Measurements from ENCODE around the gene LHX4.

Gene LHX4

DNA sequence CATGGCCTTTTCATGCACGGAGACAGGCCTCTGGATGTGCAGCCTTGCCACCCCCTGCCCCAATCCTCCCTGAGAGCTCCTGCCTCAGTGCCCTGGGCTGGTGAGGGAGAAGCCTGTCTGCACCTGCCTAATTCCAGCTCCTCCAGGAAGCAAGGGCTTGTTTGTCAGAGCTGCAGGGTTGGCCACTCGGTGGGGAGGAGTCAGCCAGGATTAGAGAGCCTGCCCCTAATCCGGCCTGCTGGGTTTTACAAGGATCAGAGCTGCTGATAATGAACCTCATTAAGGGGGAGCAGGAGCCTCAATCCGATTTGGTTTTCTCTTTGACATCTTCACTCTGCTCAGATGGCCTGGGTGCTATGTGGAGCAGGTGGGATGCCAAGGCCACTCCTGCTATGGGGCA, 31.9 kb upstream of the LHX4 start:
- DNase-seq = no peak

DNA sequence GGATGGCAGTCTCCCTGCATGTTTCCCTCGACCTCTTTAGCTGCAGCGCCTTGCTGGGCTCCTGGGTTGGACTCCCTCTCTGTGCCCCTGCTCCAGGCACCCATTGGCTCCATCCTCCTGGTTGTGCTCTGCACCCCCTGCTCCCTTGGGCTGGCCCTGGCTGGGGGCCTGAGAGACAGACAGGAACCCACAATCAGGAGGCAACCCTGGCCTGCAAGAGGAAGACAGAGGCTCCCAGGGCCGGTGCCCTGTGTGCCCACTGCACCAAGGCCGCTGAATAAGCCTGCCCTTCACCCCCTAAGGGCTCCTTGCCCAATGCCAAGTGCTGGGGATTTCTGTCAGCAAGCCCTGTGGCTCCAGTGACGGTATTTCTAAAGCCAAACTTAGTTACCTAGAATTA, 31.5 kb upstream of the LHX4 start:
- no peak for DNase-seq

DNA sequence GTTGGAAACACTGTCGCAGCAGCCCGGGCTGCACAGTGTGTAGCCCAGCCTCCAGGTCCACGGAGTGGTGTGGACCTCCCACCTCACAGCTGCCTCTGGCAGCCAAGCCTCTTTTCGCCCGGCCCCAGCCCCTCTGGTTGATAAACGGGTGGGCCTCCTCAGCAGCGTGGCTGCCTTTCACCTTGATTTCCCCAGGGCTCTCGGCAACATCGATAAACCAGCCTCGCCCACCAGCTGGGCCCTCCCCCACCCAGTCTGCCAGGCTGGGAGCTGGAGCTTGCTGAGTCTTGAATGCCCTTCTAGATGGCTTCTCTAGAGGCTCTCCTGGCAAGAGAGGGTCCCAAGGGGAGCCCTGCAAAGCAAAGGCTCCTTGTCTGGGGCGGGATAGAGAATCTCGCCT, 31.0 kb upstream of the LHX4 start:
- DNase-seq = no peak

DNA sequence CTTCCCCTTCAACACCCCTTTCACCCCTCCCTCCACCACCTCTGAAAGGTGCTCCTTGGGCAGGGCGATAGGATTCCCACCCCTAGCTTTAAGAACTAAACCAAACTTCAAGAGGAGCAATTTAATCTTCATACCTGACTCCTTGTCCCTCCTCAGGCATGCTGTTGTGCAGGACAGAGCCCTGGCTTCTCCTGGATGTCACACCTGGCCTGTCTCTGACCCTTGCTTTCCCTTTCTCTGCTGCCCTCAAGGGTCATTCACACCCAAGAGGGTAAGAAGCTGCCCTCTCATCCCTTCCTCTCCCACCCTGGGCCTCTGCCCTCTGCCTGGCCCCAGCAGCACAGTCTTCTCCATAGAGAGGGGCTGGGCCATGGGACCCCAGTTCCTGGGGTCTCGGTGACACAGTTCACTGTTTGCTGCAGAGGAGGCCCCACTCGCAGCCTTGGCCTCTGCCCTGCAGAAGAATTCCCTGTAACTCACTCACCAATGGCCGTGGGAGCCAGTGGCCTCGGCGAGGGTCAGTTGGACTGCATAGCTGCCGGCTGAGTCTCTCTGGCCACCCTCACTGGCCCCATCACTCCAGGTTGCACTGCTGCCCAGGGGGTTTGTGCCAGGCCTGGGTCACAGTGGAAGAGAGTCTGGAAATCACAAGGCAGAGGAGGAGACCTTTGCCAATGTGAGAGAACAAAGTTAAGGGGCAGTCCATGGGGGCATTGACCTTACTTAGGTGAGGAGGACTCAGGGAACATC, 28.4 kb upstream of the LHX4 start:
- no peak for DNase-seq

DNA sequence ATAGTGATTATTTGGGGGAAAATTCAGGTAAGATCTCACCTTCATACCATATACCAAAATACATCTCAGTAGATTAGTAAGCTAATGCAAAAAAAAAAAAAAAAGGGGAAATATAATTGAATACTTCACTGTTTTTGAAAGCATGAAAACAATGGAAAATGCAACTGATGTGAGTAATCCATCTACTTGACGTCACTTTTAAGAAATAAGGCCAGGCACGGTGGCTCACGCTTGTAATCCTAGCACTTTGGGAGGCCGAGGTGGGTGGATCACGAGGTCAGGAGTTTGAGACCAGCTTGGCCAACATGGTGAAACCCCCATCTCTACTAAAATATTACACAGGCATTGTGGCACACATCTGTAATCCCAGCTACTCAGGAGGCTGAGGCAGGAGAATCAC, 27.5 kb upstream of the LHX4 start:
- peak; percentile 12 for DNase-seq

DNA sequence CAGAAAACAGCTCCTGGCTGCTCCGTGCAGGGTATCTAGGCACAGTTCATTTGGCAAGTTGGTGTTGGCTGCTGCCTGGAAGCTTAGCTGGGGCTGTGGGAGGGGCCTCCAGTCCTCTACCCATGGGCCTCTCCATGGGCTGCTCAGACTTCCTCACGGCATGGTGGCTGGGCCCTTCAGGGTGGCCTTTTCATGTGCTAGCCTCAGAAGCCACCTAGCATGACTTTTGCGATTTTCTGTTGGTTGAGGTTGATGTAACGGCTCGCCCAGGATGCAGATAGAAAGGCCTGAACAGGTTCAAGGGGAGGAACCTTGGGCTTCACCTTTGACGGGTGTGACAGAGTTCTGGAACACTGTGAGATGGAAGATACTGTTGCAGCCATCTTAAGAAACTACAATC, 25.8 kb upstream of the LHX4 start:
- no peak for DNase-seq

DNA sequence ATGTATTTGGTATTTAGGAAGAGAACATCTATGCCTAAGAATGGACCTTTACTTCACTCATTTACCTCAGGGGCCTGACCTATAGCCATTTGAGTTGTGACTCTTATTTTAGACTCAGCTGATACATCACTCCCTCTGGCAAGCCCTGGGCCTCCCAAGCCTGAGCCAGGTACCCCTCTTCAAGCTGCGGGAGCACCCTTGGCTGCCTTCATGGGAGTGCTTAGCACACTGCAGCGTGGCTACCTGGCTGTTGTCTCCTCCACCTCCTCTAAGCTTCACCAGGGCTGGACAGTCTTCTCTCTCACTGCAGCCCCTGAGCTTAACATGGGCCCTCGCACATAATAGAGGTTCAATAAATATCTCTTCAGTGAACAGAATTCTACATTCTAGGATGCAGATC, 23.5 kb upstream of the LHX4 start:
- DNase-seq = no peak

DNA sequence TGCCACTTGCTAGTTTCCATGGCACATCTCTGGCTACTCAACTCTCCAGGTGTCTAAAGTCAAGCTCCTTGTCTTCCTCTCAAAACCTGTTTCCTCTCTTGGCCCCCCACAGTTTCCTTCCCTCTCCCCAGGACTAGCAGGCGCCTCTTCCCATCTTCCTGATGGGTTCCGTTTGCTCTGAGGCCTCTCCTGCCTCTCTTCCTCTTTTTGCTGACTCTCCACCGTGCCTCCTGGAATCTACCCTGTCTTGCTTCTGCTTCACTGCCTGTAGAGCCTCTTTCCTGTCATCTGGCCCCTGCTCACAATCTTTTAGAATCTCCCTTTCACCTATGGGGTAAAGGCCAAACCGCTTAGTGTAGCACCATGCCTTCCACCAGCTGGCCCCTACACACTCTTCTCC, 21.8 kb upstream of the LHX4 start:
- peak; percentile 46 for DNase-seq

DNA sequence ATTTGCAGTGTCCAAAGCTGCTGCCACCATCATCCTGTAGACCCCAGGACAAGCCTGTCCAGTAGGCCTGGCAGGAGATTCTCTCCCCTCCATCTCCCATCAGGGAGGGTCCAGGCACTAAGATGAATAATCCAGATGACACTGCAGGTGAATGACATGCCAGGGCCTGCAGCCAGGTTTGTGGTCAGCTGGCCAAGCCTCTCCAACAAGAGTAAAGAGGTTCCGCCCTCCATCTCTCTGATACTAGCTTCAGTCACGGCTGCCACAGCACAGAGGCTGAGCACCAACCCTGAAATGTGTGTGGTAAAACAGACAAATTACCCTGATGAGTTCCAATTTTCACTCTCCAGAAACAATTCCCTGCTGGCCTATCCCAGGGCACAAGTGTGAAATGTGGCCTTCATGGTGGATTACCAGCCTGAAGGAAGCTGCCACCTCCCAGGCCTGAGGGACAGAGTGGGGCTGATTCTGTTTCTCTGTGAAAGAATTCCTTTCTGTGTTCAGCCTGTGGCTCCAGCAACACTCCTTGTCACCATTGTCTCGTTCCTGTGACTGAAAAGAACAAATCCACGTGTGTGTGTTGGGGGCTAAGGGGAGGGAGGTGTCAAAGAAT, 19.9 kb upstream of the LHX4 start:
- no peak for DNase-seq

DNA sequence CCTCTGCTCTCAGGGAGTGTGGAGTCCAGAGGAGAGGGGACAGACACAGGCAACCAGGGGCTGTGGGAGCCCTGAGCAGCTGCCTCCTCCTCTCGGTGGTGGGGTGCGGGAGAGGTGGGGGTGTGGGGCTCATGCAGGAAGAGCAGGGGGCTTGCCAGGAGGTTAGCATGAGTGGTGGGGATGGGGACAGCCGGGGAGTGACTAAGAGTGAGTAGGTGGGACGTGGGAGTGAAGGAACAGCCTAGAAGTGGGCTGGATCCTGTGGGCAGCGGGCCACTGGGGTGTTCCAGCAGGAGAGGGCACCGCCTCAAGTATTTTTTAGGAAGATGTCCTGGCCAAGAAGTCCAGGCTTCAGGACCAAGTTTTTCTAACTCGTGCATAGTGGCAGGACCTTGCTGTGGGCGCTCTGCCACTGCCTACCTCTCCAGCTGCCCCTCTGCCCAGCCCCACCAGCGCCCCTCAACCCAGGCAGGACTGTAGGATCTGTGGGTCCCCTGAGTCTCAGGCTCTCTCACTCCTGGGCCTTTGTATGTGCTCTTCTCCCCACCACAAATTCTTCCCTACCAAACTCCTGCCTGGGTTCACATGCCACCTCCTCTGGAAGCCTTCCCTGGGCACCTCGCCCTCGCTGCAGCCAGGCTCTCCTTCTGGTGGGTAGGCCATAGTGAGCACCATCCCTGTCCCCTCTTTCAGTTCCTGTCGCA, 18.8 kb upstream of the LHX4 start:
- DNase-seq = no peak

DNA sequence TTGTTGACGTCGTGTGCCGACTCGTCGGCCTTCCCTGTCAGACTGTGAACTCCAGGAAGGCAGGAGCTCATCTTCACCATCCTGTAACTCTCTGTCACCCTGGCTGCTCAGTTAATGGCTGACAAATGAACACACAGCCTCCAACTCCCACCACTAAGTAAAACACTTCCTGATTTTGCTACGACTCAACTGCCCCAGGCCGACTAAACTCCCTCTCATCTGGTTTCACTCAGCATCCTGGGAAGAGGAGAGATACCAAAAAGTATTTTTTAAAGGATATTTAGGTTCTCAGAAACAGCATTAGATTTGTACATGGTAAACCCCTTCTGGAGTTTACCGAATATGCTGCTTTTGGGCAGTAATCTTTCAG, 18.2 kb upstream of the LHX4 start:
- DNase-seq = peak; percentile 24

DNA sequence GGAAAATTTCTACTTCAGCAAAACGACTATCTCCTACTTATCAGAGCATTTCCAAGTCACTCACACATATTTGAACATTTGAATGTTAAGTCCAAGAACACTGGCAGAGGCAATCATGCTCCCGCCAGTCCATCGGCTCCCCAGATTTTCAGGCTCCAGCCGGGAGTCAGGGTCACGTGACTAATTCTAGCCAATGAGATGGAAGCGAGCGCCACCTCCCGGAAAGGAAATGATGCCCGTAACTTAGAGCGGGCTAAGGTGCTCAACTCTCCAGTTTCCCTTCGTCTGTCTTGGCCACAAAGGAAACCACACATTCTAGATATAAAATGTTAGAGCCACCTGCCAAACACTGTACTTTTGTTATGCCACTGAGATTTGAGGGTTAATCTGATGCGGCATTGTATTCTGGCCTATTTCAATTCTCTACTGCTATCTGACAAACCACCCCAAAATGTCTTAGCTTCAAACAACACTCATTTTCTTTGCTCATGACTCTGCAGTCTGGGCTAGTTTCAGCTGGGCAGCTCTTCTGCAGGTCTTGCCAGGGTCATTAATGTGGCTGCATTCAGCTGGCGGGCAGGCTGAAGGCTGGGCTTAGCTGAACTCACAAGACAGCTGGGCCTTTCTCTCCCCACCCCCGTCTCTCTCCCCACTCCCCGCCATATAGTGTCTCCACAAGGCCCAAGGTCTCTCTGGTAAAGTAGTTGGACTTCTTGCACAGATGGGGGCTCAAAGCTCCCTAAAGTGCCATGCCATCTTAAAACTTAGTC, 16.5 kb upstream of the LHX4 start:
- no peak for DNase-seq

DNA sequence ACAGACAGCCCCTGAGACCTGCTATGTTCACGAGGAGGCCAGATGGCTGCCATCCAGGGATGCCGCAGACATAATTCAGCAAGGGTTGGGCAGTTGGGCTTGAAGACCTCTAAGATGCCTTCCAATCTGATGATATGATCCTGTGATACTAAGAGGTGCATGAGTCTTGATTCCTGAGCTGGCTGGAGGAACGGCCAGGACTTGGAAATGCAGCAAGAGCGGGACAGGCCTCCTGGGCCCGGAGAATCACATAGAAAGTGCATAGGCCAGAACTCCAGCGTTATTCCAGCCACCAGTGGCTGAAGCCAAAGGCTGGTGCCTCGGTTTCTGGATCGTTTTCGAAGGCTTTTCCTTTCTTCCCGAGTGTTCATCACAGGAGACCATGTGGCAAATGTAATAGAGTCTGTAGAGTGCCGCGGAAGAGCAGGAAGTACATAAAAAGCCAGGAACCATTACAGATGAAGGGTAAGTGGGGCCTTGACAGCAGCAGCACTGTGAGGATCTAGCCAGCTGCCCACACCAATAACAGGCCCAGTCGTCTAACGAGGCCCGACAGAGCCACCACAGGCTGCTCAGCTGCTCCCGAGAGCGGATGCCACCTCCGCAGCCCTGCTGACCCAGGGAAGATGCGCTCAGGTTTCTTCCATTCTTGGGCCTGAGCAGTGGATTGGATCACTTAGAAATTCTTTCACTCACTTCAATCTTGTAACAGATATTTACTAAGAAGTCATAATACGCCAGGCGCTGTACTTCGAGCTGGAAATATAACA, 14.0 kb upstream of the LHX4 start:
- DNase-seq = no peak

DNA sequence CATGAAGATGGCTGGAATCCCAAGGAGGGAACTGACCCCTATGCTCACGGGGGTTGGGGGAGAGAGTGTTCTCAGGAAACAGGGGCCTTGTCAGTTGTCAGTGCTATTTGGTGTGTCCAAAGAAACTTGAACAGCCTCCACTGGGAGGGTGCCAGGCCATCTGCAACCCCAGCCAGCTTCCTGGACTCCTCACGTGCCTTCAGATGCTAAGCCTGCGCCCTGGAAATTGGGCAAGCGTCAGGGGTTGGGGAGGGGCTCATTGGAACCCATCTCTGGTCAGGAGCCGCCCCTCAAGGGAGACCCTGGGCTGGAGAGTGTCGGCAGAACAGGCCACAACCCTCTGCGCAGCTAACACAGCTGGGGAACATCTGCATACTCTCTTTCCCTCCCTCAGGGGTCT, 13.1 kb upstream of the LHX4 start:
- no peak for DNase-seq

DNA sequence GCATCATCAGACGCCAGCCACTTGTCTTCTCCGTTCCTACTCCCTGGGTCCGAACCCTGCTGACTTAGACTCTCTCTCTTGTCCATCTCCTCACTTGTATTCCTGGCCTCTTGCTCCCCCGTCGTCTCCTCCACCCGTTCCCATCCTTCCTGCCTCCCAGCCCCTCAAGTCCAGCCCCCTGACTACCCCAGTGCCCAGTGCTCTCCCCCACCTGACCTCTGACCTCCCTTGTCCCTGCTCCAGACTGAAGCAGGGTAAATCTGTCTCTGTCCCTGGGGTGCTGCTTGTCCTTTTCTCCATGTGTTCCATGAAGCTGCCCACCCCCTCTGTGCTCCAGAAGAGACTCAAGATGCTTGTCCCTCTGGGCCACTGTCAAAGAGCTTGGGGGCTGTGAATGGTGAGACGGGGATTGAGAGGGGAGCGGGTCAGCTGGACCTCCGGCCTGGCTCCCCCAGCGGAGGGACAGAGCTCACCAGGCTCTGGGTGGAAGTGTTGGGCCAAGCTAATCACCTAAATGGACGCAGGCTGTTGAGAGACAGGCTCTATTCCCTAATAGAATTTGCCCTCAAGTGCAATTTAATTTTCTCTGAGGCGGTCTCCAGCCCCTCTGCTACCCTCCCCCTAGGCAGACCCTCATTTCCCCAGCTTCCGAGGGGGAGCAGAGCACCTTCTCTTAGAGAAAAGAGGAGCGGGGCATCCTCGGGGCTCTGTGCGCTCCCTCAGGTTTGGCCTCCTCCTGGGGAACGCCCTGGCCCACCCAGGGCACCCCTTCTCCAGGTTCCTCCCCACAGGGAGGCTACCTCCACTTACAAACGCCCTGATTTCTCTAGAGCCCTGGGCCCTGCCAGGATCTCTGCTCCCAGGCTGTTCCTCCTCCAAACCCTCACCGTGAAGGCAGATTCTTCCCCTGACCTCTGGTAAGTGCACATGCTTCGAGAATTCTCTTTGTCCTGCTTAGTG, 11.0 kb upstream of the LHX4 start:
- no peak for DNase-seq

DNA sequence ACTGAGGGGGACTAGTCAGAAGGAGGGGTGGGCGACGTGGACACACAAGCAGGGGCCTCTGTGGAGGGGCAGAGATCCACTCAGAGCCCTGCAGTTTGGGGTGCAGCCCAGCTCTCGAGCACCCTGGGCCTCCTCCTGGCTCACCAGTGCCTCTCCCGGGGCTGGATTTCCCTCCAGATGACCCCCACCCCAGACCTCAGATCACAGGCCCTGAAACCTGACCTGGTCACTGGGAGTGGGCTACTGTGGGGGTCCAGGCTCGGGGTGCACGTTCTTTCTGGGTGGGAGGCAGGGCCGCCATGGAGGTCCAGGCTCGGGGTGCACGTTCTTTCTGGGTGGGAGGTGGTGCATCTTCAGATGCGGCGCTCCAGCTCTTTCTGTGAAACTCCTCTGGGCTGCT, 10.3 kb upstream of the LHX4 start:
- DNase-seq = no peak

DNA sequence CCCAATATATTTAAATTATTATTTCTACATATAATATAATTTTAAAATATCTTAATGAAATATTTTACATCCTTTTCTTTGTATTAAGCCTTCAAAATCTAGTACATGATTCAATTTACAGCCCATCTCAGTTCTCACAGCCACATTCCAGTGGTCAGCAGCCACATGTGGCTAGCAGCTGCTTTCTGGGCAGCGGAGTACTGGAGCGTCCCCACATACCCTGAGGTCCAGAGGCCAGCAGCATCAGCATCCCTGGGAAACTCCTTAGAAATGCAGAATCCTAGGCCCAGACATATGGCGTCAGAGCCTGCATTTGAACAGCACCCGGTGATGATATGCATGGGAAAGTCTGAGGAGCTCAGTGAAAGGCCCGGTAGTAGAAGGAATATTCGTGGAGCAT, 8.6 kb upstream of the LHX4 start:
- no peak for DNase-seq

DNA sequence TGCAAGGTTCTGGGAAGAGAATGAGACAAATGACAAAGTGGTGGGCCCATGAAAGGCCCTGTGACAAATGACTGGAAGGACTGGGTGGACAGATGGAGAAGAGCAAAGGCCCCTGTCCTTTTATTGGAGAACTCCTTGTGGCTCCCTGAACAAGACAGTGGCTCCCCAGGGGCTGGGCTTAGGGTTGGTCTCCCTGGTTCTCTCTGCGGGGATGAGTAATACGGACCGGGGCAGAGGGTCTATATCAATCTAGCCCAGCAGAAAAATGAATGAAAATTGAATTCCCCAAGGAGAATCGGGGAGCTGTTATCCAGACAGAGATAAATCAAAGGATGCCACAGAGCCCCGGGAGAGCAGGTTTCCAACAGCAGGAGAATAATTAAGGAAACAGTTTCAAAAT, 5.2 kb upstream of the LHX4 start:
- no peak for DNase-seq

DNA sequence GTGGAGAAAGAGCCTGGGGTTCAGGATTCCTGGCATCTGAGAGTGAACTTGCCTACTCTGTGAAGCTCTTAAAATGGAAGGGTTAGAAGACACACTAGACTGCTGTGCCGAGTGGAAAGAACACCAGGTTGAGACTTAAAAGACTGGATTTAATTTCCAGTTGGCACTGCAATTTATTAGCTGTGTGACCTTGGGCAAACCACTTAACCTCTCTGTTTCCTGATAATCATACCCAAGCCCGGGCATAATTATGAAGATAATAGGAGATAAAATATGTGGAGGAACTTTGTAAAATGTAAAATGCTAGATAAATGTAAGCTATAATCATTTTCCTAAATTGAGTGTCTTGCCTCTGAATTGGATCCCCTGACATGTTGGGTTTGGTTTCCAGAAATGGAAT, 4.7 kb upstream of the LHX4 start:
- DNase-seq = no peak

DNA sequence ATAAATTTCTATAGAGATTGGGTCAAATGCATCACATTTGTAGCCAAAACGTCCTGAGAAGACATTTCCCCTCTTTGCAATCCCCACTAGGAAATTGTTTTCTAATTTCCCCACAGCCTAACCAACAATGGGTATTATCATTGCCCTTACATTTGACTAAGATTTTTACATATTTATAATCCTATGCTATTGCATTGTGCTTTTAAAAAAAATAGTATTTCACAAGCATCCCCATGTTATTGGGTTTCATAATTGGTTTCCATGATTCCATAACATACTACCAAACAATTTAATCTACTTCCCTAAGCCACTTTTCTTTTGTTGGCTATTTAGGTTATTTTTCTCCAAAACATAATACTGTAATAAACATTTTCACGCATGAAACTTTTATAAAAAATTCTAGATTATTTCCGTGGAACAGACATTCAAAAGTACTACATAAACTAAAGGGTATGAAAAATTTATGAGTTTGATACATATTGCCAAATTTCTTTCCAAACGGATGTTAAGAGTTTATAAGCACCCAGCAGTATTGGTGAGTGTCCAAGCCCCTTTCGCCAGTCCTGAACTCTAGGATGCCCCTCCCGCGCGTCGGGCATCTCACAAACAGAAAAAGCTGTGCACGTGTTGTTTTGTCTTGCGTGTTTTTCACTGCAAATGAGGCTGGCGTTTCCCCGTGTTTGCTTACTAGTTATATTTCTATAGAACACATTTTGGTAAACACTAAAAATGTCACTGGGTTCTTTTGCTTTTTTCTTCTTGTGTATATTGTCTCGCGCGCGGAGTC, 2.0 kb upstream of the LHX4 start:
- DNase-seq = no peak
